A549 (cell line): Measurements from ENCODE around the gene INVS. TPM values are rescaled to one million over a fixed set of nuclear protein-coding genes. Genes with fewer than 3 reads are reported as not detected.

Source experiments
- ATAC-seq, 2 experiments: fragments of 200-7000 bp in 1 of 2; fragments of >200 bp in 1 of 2; cut with Nextera tagmentation in 1 of 2; cut with Tn5 transposase in 1 of 2; 3 replicates each; pipeline versions ENCODE4 v1.8.0 to v1.9.1; 2018 to 2020; ENCODE audit warnings: mild to moderate bottlenecking in 1 of 2, moderate library complexity in 1 of 2
- CTCF ChIA-PET: fragments of 300-600 bp; sonication (Branson Sonifier 250); formaldehyde crosslinking; extraction: SDS; loops from one replicate; lab custom pipeline; 2021; ENCODE audit warnings: antibody characterized with exemption, inconsistent platforms; lab: Yijun Ruan, JAX
- POLR2A ChIA-PET: fragments of 350-600 bp; formaldehyde crosslinking; extraction: SDS; loops from one replicate; lab custom pipeline; 2021; ENCODE audit warnings: antibody characterized with exemption, inconsistent platforms; lab: Yijun Ruan, JAX
- DNase-seq, 2 experiments: peaks; one replicate each; pipeline versions ENCODE4 v3.0.0 to v3.0.0-alpha.2; 2011 to 2016; ENCODE audit warnings: low read depth in 1 of 2, low spot score in 1 of 2
- FAIRE-seq: peaks from 2 replicates; lab custom pipeline; 2011; peaks lifted over from hg19 to GRCh38; lab: Jason Lieb, UNC
- H3K27ac ChIP-seq, 2 experiments: fragments of >200 bp; sonication (Bioruptor Twin); formaldehyde crosslinking; 3 replicates each; pipeline ENCODE4 v1.5.1; 2016 to 2017
- H3K4me1 ChIP-seq: fragments of >200 bp; sonication (Bioruptor Twin); formaldehyde crosslinking; 3 replicates; pipeline ENCODE4 v1.6.1; 2016
- H3K4me2 ChIP-seq: fragments of >200 bp; sonication (Bioruptor Twin); formaldehyde crosslinking; 3 replicates; pipeline ENCODE4 v1.6.1; 2016
- H3K4me3 ChIP-seq: fragments of >200 bp; sonication (Bioruptor Twin); formaldehyde crosslinking; 3 replicates; pipeline ENCODE4 v1.5.1; 2016
- H3K9me3 ChIP-seq: fragments of >200 bp; sonication (Bioruptor Twin); formaldehyde crosslinking; 3 replicates; pipeline ENCODE4 v1.6.1; 2016
- BHLHE40 ChIP-seq: IDR thresholded peaks from 2 replicates; pipeline ENCODE4 v1.6.1; 2012; ENCODE audit warnings: low read depth, low read length, inconsistent platforms
- CBX8 ChIP-seq: fragments of 200-600 bp; sonication (generic); IDR thresholded peaks from 2 replicates; pipeline ENCODE4 v1.6.1; 2016
- CHD4 ChIP-seq: fragments of 200-600 bp; sonication (generic); IDR thresholded peaks from 2 replicates; pipeline ENCODE4 v1.6.1; 2016; ENCODE audit warnings: antibody characterized with exemption, mild to moderate bottlenecking, borderline replicate concordance
- EHF ChIP-seq: fragments of 250-450 bp; sonication (Bioruptor Pico); IDR thresholded peaks from 2 replicates; pipeline ENCODE4 v1.5.0; 2020; ENCODE audit warnings: mild to moderate bottlenecking
- ESRRA ChIP-seq: fragments of 150-350 bp; IDR thresholded peaks from 2 replicates; pipeline ENCODE4 v1.6.1; 2014; ENCODE audit warnings: mild to moderate bottlenecking, low read length, borderline replicate concordance
- GATA3 ChIP-seq: IDR thresholded peaks from 2 replicates; pipeline ENCODE4 v1.6.1; 2012; ENCODE audit warnings: borderline replicate concordance
- HEYL ChIP-seq: fragments of 250-450 bp; sonication (Bioruptor Pico); IDR thresholded peaks from 2 replicates; pipeline ENCODE4 v1.8.0; 2021; ENCODE audit warnings: mild to moderate bottlenecking, moderate library complexity
- POLR2A ChIP-seq: IDR thresholded peaks from 2 replicates; pipeline ENCODE4 v1.6.1; 2012; ENCODE audit warnings: mild to moderate bottlenecking, low read length
- RAD21 ChIP-seq, 2 experiments: fragments of >200 bp in 1 of 2; sonication (Bioruptor Twin) in 1 of 2; formaldehyde crosslinking in 1 of 2; IDR thresholded peaks in 1 of 2; conservative IDR thresholded peaks in 1 of 2; 2 replicates in 1 of 2; 3 replicates in 1 of 2; pipeline ENCODE4 v1.6.1; 2012 to 2018; ENCODE audit warnings: inconsistent platforms in 1 of 2
- RARB ChIP-seq: fragments of 250-450 bp; sonication (Bioruptor Pico); IDR thresholded peaks from 2 replicates; pipeline ENCODE4 v1.8.0; 2021; ENCODE audit warnings: mild to moderate bottlenecking, moderate library complexity
- SMC3 ChIP-seq: fragments of >200 bp; sonication (Bioruptor Twin); formaldehyde crosslinking; IDR thresholded peaks from 3 replicates; pipeline ENCODE4 v1.6.1; 2018; ENCODE audit warnings: inconsistent platforms
- TFCP2L1 ChIP-seq: fragments of 250-450 bp; sonication (Bioruptor Pico); IDR thresholded peaks from 2 replicates; pipeline ENCODE4 v1.5.0; 2021; ENCODE audit warnings: mild to moderate bottlenecking
- WGBS: methylation state at CpG from one replicate; pipeline ENCODE4 v1.1.6; 2017; ENCODE audit errors: missing lambda C conversion rate; 5-methylcytosine and 5-hydroxymethylcytosine counted together
- polyA plus RNA-seq, 4 experiments: library from polyadenylated mRNA; depleted of rRNA in 3 of 4; stranded (reverse); fragments of >200 nt; fragmentation: RNase III in 1 of 4; extraction: RNeasy Plus Mini Kit Qiagen cat#74134 plus additional on column Dnase treatment in 1 of 4; gene quantifications; 2 replicates in 3 of 4; 3 replicates in 1 of 4; pipeline ENCODE4 v1.2.3, GENCODE V29; 2011 to 2017
- TF ChIP-seq, protein P1 (sequence below): fragments of 250-450 bp; sonication (Bioruptor Pico); IDR thresholded peaks from 2 replicates; pipeline ENCODE4 v1.5.0; 2020; ENCODE audit warnings: low read depth, mild to moderate bottlenecking, moderate library complexity
- TF ChIP-seq, protein P2 (sequence below): fragments of >200 bp; sonication (Bioruptor Twin); formaldehyde crosslinking; IDR thresholded peaks from 3 replicates; pipeline ENCODE4 v1.6.1; 2016
- TF ChIP-seq, protein P3 (sequence below): fragments of 450-650 bp; IDR thresholded peaks from 2 replicates; pipeline ENCODE4 v1.6.1; 2014; ENCODE audit warnings: antibody characterized with exemption
- TF ChIP-seq, protein P4 (sequence below): IDR thresholded peaks from 2 replicates; pipeline ENCODE4 v1.6.1; 2012; ENCODE audit warnings: low read depth, borderline replicate concordance
- TF ChIP-seq, protein P5 (sequence below): IDR thresholded peaks from 2 replicates; pipeline ENCODE4 v1.6.1; 2012

INVS gene
- polyA plus RNA-seq, 2 of the 4 experiments (the other 2 are of a cell fraction), result 11.9 to 30.6 TPM

DNA sequence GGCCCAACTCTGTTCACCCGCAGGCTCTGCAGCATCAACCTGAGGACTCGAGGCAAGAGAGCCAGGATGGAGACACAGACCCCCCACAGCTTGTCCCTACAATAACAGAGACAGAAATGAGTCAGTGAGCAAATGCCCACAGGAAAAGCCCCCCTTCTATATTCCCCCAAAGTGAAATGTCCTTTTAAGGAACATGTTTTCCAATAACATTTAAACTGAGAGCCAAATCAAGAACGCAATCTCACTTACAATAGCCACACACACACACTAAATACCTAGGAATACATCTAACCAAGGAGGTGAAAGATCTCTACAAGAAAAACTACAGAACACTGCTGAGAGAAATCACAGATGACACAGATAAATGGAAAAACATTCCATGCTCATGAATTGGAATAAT is 204.7 kb downstream of the INVS start:
- Histone ChIP-seq H3K9me3 (peaks cover 8% of the 10 kb centered on the region), H3K4me1 (no peaks in the 10 kb centered on the region), H3K27ac (no peak overlapping the region)
- no peak for ATAC-seq
- POLR2A ChIA-PET, result no interaction called here
- TF ChIP-seq SMC3 (no peak), RARB (CRISPR knock-in tag) (no peak), CHD4 (no peak), EHF (CRISPR knock-in tag) (no peak), ESRRA (no peak), POLR2A (no peak)
- TF ChIP-seq, protein P1, sequence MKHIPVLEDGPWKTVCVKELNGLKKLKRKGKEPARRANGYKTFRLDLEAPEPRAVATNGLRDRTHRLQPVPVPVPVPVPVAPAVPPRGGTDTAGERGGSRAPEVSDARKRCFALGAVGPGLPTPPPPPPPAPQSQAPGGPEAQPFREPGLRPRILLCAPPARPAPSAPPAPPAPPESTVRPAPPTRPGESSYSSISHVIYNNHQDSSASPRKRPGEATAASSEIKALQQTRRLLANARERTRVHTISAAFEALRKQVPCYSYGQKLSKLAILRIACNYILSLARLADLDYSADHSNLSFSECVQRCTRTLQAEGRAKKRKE (CRISPR knock-in tag), result no peak
- TF ChIP-seq, all 56 proteins: peak for 0
- Histone ChIP-seq H3K4me3 (no peak overlapping the region), H3K4me2 (no peak overlapping the region)
- 91% methylated on average over 3 of the region's 3 CpGs for WGBS
- FAIRE-seq (no peak), DNase-seq (no peak)
- CTCF ChIA-PET, result interaction anchor here (1.1 kb wide), 2 partner anchors 11 to 20 kb away, joined by 5 read pairs; no protein-coding TSS in a partner anchor

DNA sequence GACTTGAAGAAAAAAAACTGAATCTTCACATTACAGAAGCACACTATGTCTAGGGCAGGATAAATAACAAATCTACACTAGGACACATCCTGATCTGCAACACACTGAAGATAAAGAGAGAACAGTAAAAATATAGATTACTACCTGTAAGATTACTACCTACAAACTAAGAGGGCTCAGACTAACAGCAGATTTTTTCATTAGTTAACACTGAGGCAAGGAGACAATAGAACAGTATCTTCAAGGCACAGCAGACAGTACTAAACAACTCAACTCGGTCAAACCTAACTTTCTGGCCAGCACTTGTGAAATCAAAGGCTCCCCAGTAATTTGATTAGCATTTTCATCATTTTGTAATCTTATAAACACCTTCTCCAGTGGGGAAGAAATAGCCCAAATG is 207.2 kb downstream of the INVS start:
- FAIRE-seq (no peak), ATAC-seq (no peak), DNase-seq (no peak)
- no peak for TF ChIP-seq GATA3
- TF ChIP-seq, protein P2, sequence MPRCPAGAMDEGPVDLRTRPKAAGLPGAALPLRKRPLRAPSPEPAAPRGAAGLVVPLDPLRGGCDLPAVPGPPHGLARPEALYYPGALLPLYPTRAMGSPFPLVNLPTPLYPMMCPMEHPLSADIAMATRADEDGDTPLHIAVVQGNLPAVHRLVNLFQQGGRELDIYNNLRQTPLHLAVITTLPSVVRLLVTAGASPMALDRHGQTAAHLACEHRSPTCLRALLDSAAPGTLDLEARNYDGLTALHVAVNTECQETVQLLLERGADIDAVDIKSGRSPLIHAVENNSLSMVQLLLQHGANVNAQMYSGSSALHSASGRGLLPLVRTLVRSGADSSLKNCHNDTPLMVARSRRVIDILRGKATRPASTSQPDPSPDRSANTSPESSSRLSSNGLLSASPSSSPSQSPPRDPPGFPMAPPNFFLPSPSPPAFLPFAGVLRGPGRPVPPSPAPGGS, result no peak
- no peak for TF ChIP-seq RAD21 (conservative IDR thresholded peaks at IDR 0.05 in 1 of 2, IDR thresholded peaks at IDR 0.05 in 1 of 2)
- TF ChIP-seq, protein P3, sequence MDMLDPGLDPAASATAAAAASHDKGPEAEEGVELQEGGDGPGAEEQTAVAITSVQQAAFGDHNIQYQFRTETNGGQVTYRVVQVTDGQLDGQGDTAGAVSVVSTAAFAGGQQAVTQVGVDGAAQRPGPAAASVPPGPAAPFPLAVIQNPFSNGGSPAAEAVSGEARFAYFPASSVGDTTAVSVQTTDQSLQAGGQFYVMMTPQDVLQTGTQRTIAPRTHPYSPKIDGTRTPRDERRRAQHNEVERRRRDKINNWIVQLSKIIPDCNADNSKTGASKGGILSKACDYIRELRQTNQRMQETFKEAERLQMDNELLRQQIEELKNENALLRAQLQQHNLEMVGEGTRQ, result no peak
- TF ChIP-seq CBX8, result no peak
- TF ChIP-seq BHLHE40, result no peak
- TF ChIP-seq, protein P4, sequence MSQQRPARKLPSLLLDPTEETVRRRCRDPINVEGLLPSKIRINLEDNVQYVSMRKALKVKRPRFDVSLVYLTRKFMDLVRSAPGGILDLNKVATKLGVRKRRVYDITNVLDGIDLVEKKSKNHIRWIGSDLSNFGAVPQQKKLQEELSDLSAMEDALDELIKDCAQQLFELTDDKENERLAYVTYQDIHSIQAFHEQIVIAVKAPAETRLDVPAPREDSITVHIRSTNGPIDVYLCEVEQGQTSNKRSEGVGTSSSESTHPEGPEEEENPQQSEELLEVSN, result no peak
- TF ChIP-seq, protein P5, sequence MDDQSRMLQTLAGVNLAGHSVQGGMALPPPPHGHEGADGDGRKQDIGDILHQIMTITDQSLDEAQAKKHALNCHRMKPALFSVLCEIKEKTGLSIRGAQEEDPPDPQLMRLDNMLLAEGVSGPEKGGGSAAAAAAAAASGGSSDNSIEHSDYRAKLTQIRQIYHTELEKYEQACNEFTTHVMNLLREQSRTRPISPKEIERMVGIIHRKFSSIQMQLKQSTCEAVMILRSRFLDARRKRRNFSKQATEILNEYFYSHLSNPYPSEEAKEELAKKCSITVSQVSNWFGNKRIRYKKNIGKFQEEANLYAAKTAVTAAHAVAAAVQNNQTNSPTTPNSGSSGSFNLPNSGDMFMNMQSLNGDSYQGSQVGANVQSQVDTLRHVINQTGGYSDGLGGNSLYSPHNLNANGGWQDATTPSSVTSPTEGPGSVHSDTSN, result no peak
- no peak for TF ChIP-seq EHF (CRISPR knock-in tag)
- TF ChIP-seq, protein P1 (CRISPR knock-in tag), result no peak
- H3K4me3 ChIP-seq, result no peak overlapping the region
- no peaks in the 10 kb centered on the region for H3K4me1 ChIP-seq
- H3K27ac ChIP-seq, result no peak overlapping the region
- CTCF ChIA-PET, result interaction anchor here (1.1 kb wide), 1 partner anchor 18 kb away, joined by 3 read pairs; no protein-coding TSS in a partner anchor
- peaks cover 8% of the 10 kb centered on the region for H3K9me3 ChIP-seq
- POLR2A ChIA-PET, result no interaction called here
- 100% methylated on average over 1 of the region's 1 CpG for whole genome bisulfite sequencing
- no peak overlapping the region for H3K4me2 ChIP-seq

DNA sequence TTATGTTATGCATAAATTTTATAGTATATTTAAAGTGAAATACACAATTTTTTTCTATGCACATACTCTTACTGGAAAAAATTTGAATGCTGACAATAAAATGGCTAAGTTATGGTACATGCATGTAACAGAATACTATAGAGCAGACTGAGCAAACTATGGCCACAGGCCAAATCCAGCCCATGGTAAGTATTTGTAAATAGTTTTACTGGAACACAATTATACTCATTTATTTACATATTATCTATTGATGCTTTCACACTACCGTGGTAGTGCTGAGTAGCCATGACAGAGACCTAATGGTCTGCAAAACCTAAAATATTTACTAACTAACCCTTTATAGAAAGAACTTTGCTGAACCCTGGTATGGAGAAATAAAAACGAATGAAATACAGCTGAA is 208.0 kb downstream of the INVS start:
- ATAC-seq, result no peak
- Histone ChIP-seq H3K9me3 (peaks cover 8% of the 10 kb centered on the region), H3K27ac (no peak overlapping the region), H3K4me2 (no peak overlapping the region), H3K4me1 (no peaks in the 10 kb centered on the region), H3K4me3 (no peak overlapping the region)
- 83% methylated on average over 2 of the region's 2 CpGs for WGBS
- TF ChIP-seq TFCP2L1 (no peak), BHLHE40 (no peak), HEYL (CRISPR knock-in tag) (no peak)
- no peak for FAIRE-seq
- POLR2A ChIA-PET, result no interaction called here
- no peak for DNase-seq
- CTCF ChIA-PET, result interaction anchor here (0.8 kb wide), 1 partner anchor 11 kb away, joined by 3 read pairs; no protein-coding TSS in a partner anchor
